Activated CD8-positive, alpha-beta memory T cell treated with anti-CD3 and anti-CD28 coated beads, Interleukin-2, amount 10 ng/mL, durations not matched to agents 7 days and 5 days (primary cell): Measurements from ENCODE around the gene SCNN1B. TPM values are rescaled to one million over a fixed set of nuclear protein-coding genes. Genes with fewer than 3 reads are reported as not detected.

Experiments used
- ATAC-seq: fragments of 150-1000 bp; cut with Tn5 transposase; one replicate; pipeline ENCODE4 v1.10.0; 2021; ENCODE audit warnings: moderate library complexity
- CTCF ChIA-PET: fragments of 350-600 bp; sonication (Branson Sonifier 250); formaldehyde crosslinking; loops from one replicate; lab custom pipeline; 2021; ENCODE audit warnings: antibody characterized with exemption; lab: Charles Lee
- DNase-seq: peaks from one replicate; pipeline ENCODE4 v3.0.0-alpha.2; 2020
- H3K27ac Mint-ChIP-seq: one replicate; pipeline ENCODE4 v1.8.0; 2021; ENCODE audit warnings: mild to moderate bottlenecking, mixed read lengths
- H3K27me3 Mint-ChIP-seq: one replicate; pipeline ENCODE4 v1.8.0; 2021; ENCODE audit warnings: mixed read lengths
- H3K36me3 Mint-ChIP-seq: one replicate; pipeline ENCODE4 v1.8.0; 2021; ENCODE audit warnings: mild to moderate bottlenecking, mixed read lengths
- H3K4me1 Mint-ChIP-seq: one replicate; pipeline ENCODE4 v1.8.0; 2021; ENCODE audit warnings: mixed read lengths
- H3K4me3 Mint-ChIP-seq: one replicate; pipeline ENCODE4 v1.8.0; 2021; ENCODE audit warnings: mild to moderate bottlenecking, moderate library complexity, mixed read lengths
- H3K9me3 Mint-ChIP-seq: one replicate; pipeline ENCODE4 v1.8.0; 2022; ENCODE audit warnings: low read depth, mixed read lengths
- total RNA-seq, 2 experiments: library from RNA; stranded (reverse); gene quantifications; one replicate each; pipeline ENCODE4 v1.2.3, GENCODE V29; 2021

The SCNN1B gene
- total RNA-seq, 2 experiments from 2014 or later: not detected

DNA sequence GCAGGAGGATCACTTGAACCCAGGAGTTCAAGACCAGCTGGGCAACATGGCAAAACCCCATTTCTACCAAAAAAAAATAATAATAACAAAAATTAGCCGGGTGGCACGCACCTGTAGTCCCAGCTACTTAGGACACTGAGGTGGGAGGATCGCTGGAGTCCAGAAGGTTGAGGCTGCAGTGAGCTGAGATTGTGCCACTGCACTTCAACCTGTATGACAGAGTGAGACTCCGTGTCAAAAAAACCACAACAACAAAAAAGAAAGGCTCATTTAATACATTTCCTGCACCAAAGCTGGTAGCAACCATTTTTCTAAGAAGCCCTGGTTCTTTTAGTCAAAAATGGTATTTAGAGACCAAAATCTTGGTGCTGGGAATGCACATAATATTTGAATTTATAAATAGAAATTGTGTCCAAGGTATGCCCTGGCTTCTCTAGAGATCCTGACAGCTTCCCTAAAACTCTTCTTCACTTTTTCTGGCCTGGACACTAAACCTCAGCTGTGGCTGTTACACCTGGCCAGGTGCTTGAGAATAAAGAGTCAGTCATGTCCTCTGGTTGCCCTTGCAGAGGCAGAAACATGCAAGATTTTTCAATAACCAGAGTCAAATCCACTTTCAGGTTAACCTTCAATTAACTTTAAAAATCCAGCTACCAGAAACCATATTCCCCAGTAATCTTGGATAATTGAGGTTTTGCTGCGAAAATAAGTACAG, 35.9 kb downstream of the SCNN1B start:
- DNase-seq: no peak
- H3K36me3 Mint-ChIP-seq: no peaks in the 10 kb centered on the region
- no peaks in the 10 kb centered on the region for H3K9me3 Mint-ChIP-seq
- no peak for ATAC-seq
- H3K4me1 Mint-ChIP-seq: peaks cover 5% of the 10 kb centered on the region
- peaks cover 44% of the 10 kb centered on the region for H3K27me3 Mint-ChIP-seq
- H3K4me3 Mint-ChIP-seq: no peak overlapping the region
- CTCF ChIA-PET: no interaction called here
- H3K27ac Mint-ChIP-seq: no peak overlapping the region

DNA sequence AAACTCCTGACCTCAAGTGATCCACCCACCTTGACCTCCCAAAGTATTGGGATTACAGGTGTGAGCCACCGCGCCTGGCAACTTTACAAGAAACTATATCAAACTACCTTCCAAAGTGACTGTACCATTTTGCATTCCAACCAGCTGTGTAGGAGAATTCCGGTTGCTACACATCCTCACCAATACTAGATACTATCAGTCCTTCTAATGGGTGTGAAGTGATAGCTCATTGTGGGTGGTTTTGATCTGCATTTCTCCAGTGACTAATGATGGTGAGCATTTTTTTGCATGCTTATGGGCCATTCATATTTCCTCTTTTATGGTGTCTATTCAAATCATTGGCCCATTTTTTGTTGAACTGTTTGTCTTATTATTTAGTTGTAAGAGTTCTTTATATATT, 37.7 kb downstream of the SCNN1B start:
- no peak overlapping the region for H3K4me3 Mint-ChIP-seq

DNA sequence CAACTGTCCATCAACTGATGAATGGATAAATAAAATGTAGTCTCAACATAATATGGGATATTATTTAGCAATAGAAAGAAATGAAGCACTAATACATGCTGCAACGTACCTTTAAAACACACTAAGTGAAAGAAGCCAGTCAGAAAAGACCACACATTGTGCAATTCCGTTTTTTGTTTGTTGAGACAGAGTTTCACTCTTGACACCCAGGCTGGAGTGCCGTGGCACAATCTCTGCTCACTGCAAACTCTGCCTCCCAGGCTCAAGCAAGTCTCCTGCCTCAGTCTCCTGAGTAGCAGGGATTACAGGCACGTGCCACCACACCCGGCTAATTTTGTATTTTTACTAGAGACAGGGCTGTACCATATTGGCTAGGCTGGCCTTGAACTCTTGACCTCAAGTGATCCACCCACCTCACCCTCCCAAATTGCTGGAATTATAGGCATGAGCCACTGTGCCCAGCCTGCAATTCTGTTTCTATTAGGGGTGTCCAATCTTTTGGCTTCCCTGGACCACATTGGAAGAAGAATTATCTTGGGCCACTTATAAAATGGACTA, 40.1 kb downstream of the SCNN1B start:
- Mint-ChIP-seq H3K27ac (no peak overlapping the region), H3K9me3 (no peaks in the 10 kb centered on the region), H3K4me3 (no peak overlapping the region), H3K4me1 (no peaks in the 10 kb centered on the region), H3K36me3 (no peaks in the 10 kb centered on the region), H3K27me3 (peaks cover 34% of the 10 kb centered on the region)
- DNase-seq: no peak
- ATAC-seq: no peak
- CTCF ChIA-PET: no interaction called here

More for the DNA sequence above, 37.7 kb downstream of the SCNN1B start:
- ATAC-seq: no peak
- Mint-ChIP-seq H3K4me1 (peaks cover 5% of the 10 kb centered on the region), H3K36me3 (no peaks in the 10 kb centered on the region), H3K9me3 (no peaks in the 10 kb centered on the region), H3K27ac (no peak overlapping the region), H3K27me3 (peaks cover 42% of the 10 kb centered on the region)
- DNase-seq: no peak
- CTCF ChIA-PET: no interaction called here

DNA sequence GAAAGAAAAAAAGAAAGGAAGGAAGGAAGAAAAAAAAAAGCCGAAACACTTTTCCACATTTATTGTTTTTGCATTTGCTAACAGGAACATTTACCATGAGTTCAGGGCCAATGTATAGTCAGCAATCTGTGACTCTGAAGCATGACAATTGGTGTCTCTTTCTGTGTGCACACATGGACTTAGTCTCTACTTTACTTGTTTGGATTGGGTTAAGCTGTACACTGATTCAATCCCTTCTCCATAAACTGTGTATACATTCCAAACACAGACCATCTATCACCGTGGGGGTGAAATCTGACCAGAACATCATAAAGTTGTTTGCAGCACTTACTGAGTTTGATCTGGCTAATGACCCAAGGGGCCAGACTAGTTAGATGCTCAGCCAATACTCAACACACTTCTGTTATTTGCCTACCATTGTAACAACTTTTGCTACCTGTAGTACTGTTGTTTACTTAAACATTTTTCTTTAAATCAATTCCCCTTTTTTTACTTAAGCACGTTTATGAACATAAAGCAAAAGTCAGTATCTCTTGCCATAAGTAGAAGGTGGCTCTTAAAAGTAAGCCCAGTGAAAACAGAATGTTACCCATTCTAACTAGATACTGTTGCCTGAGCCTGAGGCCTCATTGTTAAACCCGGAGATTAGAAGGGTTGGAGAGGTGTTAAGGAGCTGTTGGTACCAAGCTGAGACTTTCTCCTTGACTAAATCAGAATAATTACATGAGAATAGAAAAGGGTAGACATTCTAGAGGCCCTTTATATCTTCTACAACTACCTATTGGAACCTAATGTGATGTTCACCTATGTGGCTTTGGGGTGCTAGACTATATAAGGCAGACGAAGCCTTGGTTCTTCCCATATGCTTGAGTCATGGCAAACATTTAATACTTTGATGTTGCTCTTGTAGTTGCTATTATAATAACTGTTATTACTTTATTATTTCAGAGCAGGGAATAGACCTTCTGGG, 41.8 kb downstream of the SCNN1B start:
- Mint-ChIP-seq H3K4me3 (no peak overlapping the region), H3K9me3 (no peaks in the 10 kb centered on the region), H3K27ac (no peak overlapping the region), H3K27me3 (peaks cover 33% of the 10 kb centered on the region), H3K36me3 (no peaks in the 10 kb centered on the region), H3K4me1 (no peaks in the 10 kb centered on the region)
- DNase-seq (no peak), ATAC-seq (no peak)
- CTCF ChIA-PET: no interaction called here

DNA sequence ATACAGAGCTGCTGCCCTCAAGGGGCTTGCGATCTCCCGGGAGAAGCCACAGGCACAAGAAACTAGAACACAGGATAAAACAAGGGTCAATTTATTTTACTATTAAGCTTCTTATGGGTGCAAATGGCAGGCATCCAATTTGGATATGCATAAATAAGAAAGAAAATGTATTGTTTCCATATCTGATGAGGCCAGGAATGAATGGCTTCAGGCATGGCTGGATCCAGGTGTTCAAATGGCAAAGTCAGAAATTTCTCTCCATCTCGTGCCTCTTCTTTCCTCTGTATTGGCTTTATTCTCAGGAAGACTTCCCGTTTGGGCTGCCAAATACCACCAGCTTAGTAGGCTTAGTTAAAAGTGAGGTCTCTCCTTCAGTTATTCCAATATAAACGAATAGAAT, 43.1 kb downstream of the SCNN1B start:
- H3K36me3 Mint-ChIP-seq: no peaks in the 10 kb centered on the region
- H3K27me3 Mint-ChIP-seq: peaks cover 28% of the 10 kb centered on the region
- H3K27ac Mint-ChIP-seq: no peak overlapping the region
- H3K4me3 Mint-ChIP-seq: no peak overlapping the region
- CTCF ChIA-PET: no interaction called here
- ATAC-seq (no peak), DNase-seq (no peak)
- no peaks in the 10 kb centered on the region for H3K4me1 Mint-ChIP-seq
- H3K9me3 Mint-ChIP-seq: no peaks in the 10 kb centered on the region

DNA sequence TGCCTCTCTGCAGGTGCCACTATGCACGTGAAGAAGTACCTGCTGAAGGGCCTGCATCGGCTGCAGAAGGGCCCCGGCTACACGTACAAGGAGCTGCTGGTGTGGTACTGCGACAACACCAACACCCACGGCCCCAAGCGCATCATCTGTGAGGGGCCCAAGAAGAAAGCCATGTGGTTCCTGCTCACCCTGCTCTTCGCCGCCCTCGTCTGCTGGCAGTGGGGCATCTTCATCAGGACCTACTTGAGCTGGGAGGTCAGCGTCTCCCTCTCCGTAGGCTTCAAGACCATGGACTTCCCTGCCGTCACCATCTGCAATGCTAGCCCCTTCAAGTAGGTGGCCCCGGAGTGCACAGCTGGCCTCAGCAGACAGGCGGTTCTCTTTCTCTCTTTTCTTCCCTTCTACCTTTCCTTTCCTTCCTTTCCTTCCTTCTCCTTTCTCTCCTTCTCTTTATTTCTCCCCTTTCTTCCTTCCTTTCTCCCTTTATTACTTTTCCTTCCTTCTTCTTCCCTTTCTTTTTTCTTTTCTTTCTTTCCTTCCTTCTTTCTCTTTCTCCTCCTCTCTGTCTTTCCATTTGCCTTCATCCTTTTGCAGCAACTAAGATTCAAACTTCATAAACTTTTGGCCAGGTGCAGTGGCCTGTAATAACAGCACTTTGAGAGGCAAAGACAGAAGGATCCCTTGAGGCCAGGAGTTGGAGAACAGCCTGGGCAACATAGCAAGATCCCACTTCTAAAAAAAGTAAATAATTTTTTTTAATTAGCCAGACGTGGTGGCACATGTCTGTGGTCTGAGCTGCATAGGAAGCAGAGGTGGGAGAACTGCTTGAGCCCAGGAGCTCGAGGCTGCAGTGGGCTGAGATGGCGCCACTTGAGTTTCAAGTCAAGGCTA, 46.7 kb downstream of the SCNN1B start:
- no peak overlapping the region for H3K4me3 Mint-ChIP-seq
- H3K4me1 Mint-ChIP-seq: no peaks in the 10 kb centered on the region
- ATAC-seq: no peak
- DNase-seq: no peak
- no peaks in the 10 kb centered on the region for H3K36me3 Mint-ChIP-seq
- no peaks in the 10 kb centered on the region for H3K9me3 Mint-ChIP-seq
- peaks cover 9% of the 10 kb centered on the region for H3K27me3 Mint-ChIP-seq
- CTCF ChIA-PET: interaction anchor here (1.1 kb wide), 1 partner anchor 10 kb away, joined by 3 read pairs; no protein-coding TSS in a partner anchor
- no peak overlapping the region for H3K27ac Mint-ChIP-seq

DNA sequence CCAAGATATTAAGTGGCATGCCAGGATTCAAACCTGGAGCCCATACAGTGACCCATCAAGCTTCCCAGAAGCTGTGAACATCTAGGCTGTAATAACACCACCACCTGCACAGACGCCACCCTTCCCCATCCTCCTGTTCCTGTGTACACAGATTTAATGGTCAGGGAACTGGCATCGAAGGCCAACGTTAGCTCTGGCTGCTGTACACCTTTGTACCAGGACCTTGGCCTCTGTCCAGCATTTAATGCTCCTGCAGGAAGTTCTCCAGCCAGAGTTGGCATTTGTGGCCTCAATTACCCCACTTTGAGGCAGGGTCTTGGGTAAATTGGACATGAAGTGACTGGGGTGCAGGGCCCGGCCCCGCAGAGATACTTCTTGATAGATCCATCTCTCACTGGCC, 49.3 kb downstream of the SCNN1B start:
- no peak overlapping the region for H3K4me3 Mint-ChIP-seq
- DNase-seq (no peak), ATAC-seq (no peak)
- H3K27ac Mint-ChIP-seq: no peak overlapping the region
- peaks cover 9% of the 10 kb centered on the region for H3K27me3 Mint-ChIP-seq
- H3K36me3 Mint-ChIP-seq: no peaks in the 10 kb centered on the region
- H3K4me1 Mint-ChIP-seq: no peaks in the 10 kb centered on the region
- CTCF ChIA-PET: no interaction called here
- no peaks in the 10 kb centered on the region for H3K9me3 Mint-ChIP-seq

DNA sequence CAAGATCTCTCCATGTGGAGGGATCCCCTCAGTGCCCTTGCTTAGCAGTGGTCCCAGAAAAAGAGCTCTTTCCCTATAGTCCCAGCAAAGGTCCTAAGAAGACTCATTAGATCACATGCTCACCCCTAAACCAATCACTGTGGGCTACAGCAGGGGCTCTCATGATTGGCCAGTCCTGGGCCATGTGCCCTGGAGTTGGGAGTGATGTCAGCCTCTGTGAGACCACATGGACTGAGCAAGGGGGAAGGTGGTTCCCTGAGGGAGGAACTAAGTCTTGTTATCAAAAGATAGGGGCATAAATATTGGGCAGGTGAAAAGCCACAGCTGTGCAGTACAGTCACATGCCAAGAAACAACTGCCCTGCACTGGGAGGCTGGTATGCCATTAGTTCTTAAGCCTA, 51.3 kb downstream of the SCNN1B start:
- ATAC-seq: no peak
- no peaks in the 10 kb centered on the region for H3K9me3 Mint-ChIP-seq
- H3K27me3 Mint-ChIP-seq: peaks cover 7% of the 10 kb centered on the region
- no peaks in the 10 kb centered on the region for H3K36me3 Mint-ChIP-seq
- CTCF ChIA-PET: no interaction called here
- H3K27ac Mint-ChIP-seq: no peak overlapping the region
- no peaks in the 10 kb centered on the region for H3K4me1 Mint-ChIP-seq
- no peak for DNase-seq
- no peak overlapping the region for H3K4me3 Mint-ChIP-seq

DNA sequence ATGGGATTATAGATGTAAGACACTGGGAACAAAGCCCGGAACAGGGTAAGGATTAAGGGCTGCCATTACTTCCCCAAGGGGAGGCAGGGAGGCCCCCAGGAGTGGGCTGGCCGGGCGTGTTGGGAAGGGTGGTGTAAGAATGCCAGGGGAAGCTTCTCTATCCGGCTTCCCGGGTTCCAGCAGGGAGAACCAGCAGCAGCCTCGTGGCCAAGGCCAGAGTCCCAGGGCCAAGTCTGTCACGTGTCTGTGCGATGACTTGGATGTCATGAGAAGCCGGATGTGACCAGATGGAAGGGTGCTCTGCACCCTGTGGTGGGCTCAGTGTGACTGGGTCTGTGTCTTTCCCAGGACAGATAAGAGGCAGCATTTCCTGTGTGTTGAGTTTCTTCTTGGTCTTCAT, 52.1 kb downstream of the SCNN1B start:
- no peak for DNase-seq
- Mint-ChIP-seq H3K27me3 (peaks cover 5% of the 10 kb centered on the region), H3K27ac (no peak overlapping the region), H3K4me1 (no peaks in the 10 kb centered on the region), H3K9me3 (no peaks in the 10 kb centered on the region), H3K36me3 (no peaks in the 10 kb centered on the region), H3K4me3 (no peak overlapping the region)
- no peak for ATAC-seq
- CTCF ChIA-PET: no interaction called here

DNA sequence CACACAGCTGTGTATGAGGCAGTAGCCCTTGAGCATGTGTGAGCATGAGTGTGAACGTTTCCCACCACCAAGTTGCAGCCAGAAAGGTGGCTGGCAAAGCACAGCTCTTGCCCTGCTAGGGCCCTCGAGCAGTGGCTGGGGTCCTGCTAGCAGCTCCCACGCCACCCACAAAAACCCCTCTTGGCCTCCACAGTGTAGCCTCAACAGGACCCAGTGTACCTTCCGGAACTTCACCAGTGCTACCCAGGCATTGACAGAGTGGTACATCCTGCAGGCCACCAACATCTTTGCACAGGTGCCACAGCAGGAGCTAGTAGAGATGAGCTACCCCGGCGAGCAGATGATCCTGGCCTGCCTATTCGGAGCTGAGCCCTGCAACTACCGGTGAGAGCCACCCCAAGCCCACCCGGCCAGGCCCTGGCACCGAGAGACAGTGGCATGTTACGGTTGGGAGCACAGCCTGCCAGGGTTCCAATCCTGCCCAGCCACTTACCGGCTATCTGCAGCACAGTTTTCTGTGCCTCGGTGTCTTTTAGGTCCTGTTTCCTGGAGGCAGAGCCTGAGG, 53.1 kb downstream of the SCNN1B start:
- DNase-seq (no peak), ATAC-seq (no peak)
- no peak overlapping the region for H3K4me3 Mint-ChIP-seq
- H3K4me1 Mint-ChIP-seq: no peaks in the 10 kb centered on the region
- H3K27me3 Mint-ChIP-seq: peaks cover 4% of the 10 kb centered on the region
- H3K36me3 Mint-ChIP-seq: no peaks in the 10 kb centered on the region
- no peak overlapping the region for H3K27ac Mint-ChIP-seq
- no peaks in the 10 kb centered on the region for H3K9me3 Mint-ChIP-seq
- CTCF ChIA-PET: no interaction called here

DNA sequence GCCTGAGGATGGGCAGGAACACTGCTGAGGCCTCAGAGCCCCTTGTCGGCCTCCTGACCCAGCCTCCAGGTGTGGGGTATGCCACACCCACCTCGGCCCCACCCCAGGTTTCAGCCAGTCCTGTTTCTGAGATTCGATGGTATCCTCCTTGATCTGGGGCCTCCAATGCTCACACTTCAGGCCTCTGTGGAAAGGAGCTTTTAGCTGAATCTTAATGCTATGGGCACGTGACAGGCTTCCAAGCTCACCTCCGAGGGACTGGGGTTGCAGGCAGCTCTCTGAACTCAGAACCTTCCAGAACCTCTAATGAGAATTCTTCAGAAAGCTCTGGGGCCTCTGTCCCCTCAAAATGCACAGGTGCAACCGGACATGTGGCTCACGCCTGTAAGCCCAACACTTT, 54.8 kb downstream of the SCNN1B start:
- H3K4me3 Mint-ChIP-seq: no peak overlapping the region
- H3K9me3 Mint-ChIP-seq: no peaks in the 10 kb centered on the region
- CTCF ChIA-PET: no interaction called here
- H3K27me3 Mint-ChIP-seq: no peaks in the 10 kb centered on the region
- H3K4me1 Mint-ChIP-seq: no peaks in the 10 kb centered on the region
- no peak for ATAC-seq
- no peak for DNase-seq
- no peaks in the 10 kb centered on the region for H3K36me3 Mint-ChIP-seq
- no peak overlapping the region for H3K27ac Mint-ChIP-seq

DNA sequence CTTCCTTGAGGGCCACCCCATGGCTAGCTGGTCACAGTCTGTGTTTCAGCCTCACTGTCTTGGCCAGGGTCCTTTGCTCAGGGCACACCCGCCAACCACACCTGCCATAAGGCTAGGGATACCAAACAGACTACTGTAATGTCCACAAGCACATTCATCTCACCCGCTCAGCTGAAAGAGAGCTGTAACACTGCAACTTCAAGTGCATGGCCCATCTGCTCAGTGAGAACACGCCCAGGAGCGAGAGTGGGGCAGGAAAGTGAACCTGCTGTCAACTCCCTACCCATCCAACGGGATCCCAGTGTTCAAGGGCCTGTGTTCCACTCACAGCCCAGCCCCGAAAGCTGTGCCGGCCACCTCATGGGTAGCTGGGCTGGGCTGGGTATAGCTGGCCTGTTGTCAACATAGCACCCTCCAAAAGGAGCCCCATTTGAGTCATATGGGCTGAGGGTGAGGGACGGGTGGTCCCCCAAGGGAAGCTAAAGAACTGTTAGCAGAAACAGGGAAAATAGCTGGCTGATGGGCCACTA, 55.7 kb downstream of the SCNN1B start:
- DNase-seq (no peak), ATAC-seq (no peak)
- no peaks in the 10 kb centered on the region for H3K4me1 Mint-ChIP-seq
- no peaks in the 10 kb centered on the region for H3K27me3 Mint-ChIP-seq
- H3K4me3 Mint-ChIP-seq: no peak overlapping the region
- no peaks in the 10 kb centered on the region for H3K9me3 Mint-ChIP-seq
- H3K27ac Mint-ChIP-seq: no peak overlapping the region
- H3K36me3 Mint-ChIP-seq: no peaks in the 10 kb centered on the region
- CTCF ChIA-PET: interaction anchor here (0.8 kb wide), 1 partner anchor 9 kb away, joined by 3 read pairs; no protein-coding TSS in a partner anchor
